Stimulated activated CD8-positive, alpha-beta memory T cell treated with anti-CD3 and anti-CD28 coated beads, Interleukin-2, amount 100 ng/mL, for 1 hour (primary cell): ENCODE results near the gene TP53TG5.
"Not testable (repeated sequence)": the region's sequence is repeated elsewhere in the genome, so short reads cannot be mapped to it uniquely, and the experiment has no call there.

Source experiments
- DNase-seq, 2 donors: peaks; one replicate each; pipeline ENCODE4 v3.0.0-alpha.2; 2020; ENCODE audit warnings: low read depth in 2 of 2

TP53TG5 gene

GRCh38 chr20:45366192-45366591, 11.9 kb downstream of the TP53TG5 start:
- DNase-seq: no peak

DNA sequence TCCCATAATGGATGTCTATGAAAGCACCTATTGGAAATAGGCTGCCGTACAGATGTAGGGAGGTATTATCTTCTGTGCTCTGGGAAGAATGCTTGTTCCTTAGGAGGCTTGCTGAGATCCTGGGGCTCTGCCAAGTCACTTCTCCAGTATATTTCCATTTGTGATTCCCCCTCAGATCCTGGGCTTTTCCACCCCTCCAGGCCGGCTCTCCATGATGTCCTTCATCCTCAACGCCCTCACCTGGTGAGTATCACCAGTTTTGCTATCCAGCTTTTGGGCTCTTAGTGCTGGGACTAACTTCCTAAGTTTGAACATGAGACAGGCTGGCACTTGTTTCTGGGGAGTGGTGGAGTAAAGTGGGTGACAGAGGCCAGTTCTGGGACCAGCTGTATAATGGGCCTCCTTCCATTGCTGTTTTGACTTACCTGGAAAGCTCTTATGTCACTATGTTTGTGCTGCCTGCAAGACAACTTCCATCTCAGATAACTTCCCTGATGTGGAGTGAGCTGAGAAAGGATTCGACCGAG, 12.6 kb downstream of the TP53TG5 start:
- DNase-seq: no peak

DNA sequence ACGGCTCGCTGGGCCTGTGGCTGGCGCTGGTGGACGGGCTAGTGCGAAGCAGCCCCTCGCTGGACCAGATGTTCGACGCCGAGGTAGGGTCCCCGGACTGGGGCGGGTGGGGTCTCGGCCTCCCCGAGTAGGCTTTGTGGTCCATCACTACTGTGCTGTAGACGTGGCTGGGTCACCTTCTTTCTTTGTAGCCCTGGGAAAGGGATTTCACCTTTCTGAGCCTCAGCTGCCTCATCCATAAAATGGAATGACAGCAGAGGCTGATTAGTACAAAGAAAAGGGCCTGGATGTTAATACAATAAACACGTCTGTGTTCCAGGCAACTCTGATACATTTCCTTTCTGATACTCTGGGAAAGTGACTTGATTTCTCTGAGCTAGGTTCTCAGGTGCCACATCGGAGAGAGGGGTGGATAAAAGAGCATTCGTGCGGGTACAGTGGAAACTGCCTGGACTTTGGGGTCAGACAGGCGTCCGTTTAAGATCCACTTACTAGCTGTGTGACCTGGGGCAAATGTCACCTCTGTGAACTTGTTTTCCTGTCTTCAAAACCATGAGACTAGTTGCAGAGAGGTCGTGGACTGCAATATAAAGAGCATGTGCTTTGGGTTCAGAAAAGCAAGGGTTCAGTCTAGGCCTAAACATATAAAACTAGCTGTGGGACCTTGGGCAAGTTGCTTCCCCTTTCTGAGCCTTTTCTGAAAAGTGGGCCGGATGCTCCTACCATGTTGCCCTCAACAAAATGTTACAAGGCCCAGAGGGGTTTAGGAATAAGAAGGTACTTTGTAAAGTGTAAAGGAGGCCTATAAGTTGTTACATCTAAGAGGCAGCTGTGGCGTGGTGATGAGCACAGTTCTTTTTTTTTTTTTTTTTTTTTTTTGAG, 14.3 kb downstream of the TP53TG5 start:
- DNase-seq: no peak

DNA sequence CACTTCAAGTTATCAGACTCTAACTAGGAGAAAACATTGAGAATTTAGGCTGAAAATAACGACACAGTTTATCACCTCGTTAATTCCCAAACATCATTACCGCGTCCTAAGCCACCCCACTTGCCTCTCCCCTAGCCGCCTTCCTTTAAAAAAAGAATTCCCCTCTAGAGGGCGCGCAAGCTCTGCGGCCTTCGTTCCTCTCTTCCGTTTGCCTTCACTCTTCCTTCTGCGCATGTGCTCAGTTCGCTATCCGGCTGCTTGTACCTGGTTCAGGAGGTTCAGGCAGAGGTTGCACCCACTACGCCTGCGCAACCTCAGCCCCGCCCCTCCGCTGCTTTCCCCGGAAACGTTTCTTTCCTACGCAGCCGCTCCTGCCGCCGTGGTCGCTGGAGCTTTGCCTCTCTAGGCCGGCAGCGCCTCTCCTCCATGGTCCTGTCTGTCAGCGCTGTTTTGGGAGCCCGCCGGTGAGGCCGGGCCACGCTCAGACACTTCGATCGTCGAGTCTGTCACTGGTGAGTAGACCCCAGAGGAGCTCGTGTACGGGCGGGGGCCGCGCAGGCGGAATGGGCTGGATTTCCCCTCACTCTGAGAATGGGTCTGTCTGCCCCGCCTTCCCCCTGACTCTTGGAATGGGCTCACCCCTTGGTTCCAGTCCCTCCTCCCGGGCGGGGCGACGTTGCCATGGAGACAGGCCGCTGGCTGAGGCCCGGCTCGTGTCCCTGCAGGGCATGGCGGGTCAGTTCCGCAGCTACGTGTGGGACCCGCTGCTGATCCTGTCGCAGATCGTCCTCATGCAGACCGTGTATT, 15.1 kb downstream of the TP53TG5 start, which contains the start of gene SYS1:
Gene SYS1 (plus strand): TSS at position 353 of the 807 bp plus-strand sequence. CDS start 376 bp downstream, at position 729.
- DNase-seq: peak; percentile 96 to 97

GRCh38 chr20:45361793-45362192, 16.3 kb downstream of the TP53TG5 start:
- no peak for DNase-seq

DNA sequence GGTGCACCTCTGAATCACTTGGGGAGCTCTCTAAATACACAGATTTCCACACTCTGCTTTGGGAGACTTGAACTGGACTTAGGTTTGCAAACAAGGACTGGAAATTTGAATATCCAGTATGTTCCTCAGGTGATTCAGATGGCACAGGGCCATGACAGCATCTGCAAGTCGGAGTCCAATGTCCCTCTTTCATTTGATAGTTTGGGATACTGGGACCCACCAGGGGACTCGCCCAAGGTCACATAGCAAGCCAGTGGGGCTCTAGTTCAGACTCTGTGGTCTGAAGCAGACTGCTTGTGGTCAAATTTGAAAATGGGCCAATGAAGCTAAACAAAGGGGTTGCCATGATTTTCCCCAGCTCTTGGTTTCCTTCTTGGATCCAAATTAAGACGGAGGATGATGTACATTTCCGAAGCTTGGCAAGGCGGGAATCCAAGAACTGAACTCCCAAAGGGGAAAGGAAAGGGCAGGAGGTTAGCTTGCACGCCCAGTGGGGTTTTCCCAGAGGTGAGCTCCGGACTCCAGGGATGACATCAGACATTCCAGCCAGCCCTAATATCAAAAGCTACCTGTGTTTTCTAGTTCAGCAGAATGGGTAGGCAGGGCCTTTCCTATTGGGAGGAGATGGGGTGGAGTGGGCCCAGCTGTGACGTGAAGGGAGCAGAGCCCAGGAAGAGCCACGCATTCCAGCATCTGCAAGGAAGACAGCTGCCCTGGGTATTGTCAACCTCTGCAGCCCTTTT, 18.5 kb downstream of the TP53TG5 start:
- no peak for DNase-seq

- no peak for DNase-seq
Measured at GRCh38 chr20:45359069-45359405, 19.1 kb downstream of the TP53TG5 start.

- DNase-seq: no peak
Measured at GRCh38 chr20:45358282-45359068, 19.6 kb downstream of the TP53TG5 start.

DNA sequence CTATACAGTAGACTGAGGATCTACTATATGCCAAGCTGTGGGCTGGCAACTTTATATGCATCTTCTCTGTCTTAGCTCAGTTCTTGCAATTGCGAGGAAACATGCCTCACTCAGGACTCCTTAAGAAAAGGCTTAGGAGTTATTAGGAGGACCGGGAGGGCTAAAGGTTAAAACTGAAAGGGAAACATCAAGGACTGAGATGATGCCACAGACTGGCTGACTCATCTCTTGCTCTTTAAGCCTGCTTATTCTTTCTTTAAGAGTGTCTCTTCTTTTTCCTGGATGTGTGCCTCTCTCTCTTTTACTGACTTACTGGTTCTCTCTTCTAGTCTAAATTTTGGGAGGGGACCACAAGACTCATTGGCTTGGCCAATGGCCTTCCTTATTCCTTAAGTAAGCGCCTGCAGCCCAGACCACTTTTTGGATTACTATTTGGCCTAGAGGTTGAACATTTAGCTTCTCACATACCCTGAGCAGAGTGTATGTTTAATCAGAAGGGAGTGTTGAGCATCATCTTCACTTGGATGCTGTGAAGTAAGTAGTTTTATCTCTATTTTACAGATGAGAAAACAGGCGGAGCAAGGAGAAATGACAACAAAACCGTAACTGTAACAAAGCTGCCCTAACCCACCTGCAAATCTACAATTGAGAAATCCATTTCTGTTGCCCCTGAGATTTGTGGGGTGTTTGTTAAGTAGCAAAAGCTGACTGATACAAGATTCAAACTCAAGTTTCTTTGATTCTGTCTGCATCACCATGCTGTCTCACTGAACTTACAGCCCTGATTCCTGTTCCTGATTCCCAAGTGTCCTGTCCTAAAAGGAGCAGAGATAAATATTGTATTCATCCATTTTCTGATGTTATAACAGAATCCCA, 22.7 kb downstream of the TP53TG5 start:
- DNase-seq: no peak

DNA sequence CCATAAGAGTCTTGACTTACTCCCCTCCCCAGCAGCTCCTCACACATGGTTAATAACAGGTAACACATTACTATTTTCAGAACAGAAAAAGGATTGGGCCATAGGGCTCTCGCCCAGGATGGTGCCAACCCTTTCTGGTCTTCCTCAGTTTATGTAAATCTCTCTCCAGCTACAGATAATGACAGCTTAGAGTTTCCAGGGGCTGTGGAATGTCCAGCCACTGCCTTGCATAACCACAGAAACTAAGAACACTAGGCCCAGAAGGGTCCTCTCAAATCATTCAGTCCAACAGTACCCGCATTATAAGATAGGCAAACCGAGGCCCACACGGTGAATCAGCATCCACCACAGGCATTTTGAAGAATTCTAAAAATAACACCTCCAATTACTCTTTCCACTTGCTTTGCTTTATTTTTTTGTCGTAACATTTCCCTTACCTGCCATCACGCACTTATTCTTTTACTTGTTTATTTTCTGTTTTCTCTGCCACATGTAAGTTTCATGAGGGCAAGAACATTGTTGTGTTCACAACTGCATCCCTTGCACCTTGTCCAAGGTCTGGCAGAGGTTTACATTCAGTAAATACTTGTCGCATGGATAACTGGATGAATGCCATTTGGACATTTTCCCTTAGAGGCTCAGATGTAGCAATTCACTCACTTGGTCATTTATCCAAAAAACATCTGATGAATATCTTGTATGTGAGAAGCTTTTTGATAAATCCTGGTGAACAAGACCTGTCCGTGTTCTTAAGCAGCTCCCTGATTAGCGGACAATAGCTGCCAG, 23.5 kb downstream of the TP53TG5 start:
- DNase-seq: no peak

GRCh38 chr20:45353746-45354145, 24.4 kb downstream of the TP53TG5 start:
- no peak for DNase-seq

DNA sequence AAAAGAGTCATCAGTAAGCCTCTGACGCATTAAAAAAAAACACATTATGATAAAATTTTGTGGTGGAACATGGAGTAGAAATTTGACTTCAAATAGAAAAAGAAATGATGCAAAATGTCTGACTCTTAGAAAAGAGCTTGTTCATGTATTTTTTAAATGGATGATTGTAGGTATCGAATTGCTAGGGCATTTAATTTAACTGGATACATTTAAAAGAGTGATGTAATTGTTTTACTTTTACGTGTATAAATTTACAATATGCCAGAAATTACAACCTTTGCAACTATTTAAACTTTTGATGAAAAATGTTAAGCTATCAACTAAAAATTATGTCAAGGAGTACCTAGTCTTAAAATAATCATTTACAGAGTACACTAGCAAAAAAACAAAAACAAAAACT, 25.4 kb downstream of the TP53TG5 start:
- no peak for DNase-seq

- not testable (repeated sequence) for DNase-seq
Measured at GRCh38 chr20:45350795-45351194, 27.3 kb downstream of the TP53TG5 start.

GRCh38 chr20:45350217-45350616, 27.9 kb downstream of the TP53TG5 start:
- DNase-seq: no peak

GRCh38 chr20:45347936-45348778, 30.0 kb downstream of the TP53TG5 start, which contains the start of gene SDC4:
SDC4 (minus strand) TSS chr20:45348424; CDS start chr20:45348384, 40 bp downstream.
- peak; percentile 15 to 47 for DNase-seq

GRCh38 chr20:45347297-45347935, 30.7 kb downstream of the TP53TG5 start:
- no peak for DNase-seq

GRCh38 chr20:45346851-45347250, 31.3 kb downstream of the TP53TG5 start:
- no peak for DNase-seq

GRCh38 chr20:45346291-45346718, 31.8 kb downstream of the TP53TG5 start:
- DNase-seq: no peak
